ENCODE measurements around the gene WASHC4. TPM values are rescaled to one million over a fixed set of nuclear protein-coding genes. Genes with fewer than 3 reads are reported as not detected.

The WASHC4 gene
- total RNA-seq, 1 donor from 2014 or later = 57.7 TPM

DNA sequence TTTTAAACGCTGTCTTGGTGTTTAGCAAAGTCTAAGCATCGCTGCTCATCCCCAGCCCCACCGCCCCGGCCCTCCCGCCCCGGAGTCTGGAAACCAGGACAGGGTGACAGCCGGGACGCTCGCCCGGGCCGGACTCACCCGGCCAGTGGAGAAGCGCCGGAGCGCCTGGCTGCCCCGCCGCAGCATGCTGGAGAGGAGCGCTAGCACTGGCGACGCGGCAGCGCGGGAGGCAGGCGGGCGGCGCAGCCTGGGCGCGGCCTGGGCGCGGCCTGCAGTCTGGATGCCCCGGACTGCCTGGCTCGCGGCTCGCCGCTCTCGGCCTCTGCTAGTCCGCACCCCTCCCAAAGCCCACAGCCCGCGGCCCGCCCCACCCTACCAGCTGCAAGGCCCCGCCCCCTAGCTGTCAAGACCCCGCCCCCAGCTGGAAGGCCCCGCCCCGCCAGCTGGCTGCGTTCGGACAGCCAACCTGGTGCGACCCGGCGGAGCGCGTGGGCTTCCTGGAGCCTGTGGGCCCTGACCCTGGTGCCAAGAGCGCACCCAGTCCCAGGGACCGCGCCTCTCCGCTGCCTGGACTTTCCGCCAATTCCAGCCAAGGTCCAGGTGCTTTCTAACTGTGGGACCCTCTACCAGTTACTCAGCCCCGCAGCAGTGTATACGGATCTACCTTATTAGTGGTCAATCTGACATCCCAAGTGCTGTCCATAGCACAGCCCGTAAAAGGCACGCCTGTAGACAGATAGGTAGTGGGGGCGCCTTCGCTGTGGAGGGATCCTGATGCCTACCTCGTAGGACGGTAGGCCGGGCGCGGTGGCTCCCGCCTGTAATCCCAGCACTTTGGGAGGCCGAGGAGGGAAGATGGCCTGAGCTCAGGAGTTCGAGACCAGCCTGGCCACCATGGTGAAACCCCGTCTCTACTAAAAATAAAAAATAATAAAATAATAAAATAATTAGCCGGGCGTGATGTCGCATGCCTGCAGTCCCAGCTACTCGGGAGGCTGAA lies 23.0 kb upstream of the WASHC4 start, which contains the start of gene ALDH1L2:
Gene ALDH1L2, minus strand, starts transcription at position 208 of the 1,000 bp plus-strand sequence. Its CDS starts 22 bp downstream, at position 186.
- peak; percentile 93 for DNase-seq (ENCODE audit: low spot score)
- Mint-ChIP-seq H3K27me3 (ENCODE audit: low read depth) (no peaks in the 10 kb centered on the region), H3K36me3 (ENCODE audit: low read depth) (peaks cover 3% of the 10 kb centered on the region), H3K27ac (ENCODE audit: unreplicated experiment) (peak within 1 kb of the TSS; percentile 97), H3K4me3 (ENCODE audit: unreplicated experiment) (peak within 1 kb of the TSS; percentile 94), H3K4me1 (ENCODE audit: low read depth) (peaks cover 34% of the 10 kb centered on the region), H3K9me3 (ENCODE audit: low read depth) (peaks cover 6% of the 10 kb centered on the region)
- TF ChIP-seq, protein P1, sequence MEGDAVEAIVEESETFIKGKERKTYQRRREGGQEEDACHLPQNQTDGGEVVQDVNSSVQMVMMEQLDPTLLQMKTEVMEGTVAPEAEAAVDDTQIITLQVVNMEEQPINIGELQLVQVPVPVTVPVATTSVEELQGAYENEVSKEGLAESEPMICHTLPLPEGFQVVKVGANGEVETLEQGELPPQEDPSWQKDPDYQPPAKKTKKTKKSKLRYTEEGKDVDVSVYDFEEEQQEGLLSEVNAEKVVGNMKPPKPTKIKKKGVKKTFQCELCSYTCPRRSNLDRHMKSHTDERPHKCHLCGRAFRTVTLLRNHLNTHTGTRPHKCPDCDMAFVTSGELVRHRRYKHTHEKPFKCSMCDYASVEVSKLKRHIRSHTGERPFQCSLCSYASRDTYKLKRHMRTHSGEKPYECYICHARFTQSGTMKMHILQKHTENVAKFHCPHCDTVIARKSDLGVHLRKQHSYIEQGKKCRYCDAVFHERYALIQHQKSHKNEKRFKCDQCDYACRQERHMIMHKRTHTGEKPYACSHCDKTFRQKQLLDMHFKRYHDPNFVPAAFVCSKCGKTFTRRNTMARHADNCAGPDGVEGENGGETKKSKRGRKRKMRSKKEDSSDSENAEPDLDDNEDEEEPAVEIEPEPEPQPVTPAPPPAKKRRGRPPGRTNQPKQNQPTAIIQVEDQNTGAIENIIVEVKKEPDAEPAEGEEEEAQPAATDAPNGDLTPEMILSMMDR (IDR thresholded peaks at IDR 0.05) = no peak

DNA sequence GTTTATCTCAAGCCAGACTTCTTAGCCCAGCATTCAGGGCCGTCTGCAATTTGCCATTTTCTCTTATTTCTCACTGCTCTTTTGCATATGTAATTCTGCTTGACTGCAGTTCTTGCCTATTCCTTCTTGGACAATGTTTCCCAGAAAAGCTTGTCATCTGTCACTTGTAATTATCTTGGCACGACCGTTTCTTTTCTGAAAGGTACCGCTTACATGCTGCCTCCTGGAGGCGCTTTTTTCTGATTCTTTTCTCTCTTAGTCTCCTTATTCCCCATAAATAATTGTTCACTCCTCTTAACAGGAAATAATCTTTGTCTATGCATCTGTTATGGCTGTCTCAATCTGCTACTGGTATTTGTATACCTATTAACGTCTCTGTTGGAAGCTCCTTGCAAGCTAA lies 22.0 kb upstream of the WASHC4 start:
- peaks cover under 1% of the 10 kb centered on the region for H3K27me3 Mint-ChIP-seq (ENCODE audit: low read depth)
- peaks cover 3% of the 10 kb centered on the region for H3K36me3 Mint-ChIP-seq (ENCODE audit: low read depth)
- TF ChIP-seq, protein P1 (IDR thresholded peaks at IDR 0.05) = peak; percentile 26
- peaks cover 28% of the 10 kb centered on the region for H3K4me1 Mint-ChIP-seq (ENCODE audit: low read depth)
- H3K9me3 Mint-ChIP-seq (ENCODE audit: low read depth) = peaks cover 6% of the 10 kb centered on the region
- H3K4me3 Mint-ChIP-seq (ENCODE audit: unreplicated experiment) = no peak overlapping the region
- H3K27ac Mint-ChIP-seq (ENCODE audit: unreplicated experiment) = no peak overlapping the region
- no peak for DNase-seq (ENCODE audit: low spot score)

DNA sequence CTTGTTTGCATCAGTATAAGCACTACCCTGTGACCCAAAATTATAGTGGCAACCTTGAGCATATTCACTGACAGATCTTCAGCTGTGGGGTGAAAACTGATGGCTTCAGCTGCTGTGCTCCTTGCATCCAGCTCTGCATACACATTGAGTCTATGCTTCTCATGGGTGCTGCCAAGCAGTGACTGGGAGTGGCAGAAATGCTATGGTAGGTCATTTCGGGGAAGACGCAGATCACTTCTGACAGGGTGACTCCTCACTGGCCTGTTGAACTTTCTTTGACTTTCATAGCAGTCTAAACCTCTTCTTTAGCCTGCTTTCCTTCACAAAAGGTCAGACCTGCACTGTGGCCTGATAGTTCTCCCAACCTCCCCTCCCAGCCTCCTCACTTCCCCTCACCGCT lies 17.7 kb upstream of the WASHC4 start:
- Mint-ChIP-seq H3K4me3 (ENCODE audit: unreplicated experiment) (no peak overlapping the region), H3K27ac (ENCODE audit: unreplicated experiment) (no peak overlapping the region), H3K9me3 (ENCODE audit: low read depth) (peaks cover 11% of the 10 kb centered on the region), H3K27me3 (ENCODE audit: low read depth) (peaks cover 16% of the 10 kb centered on the region), H3K36me3 (ENCODE audit: low read depth) (no peaks in the 10 kb centered on the region), H3K4me1 (ENCODE audit: low read depth) (no peaks in the 10 kb centered on the region)
- no peak for DNase-seq (ENCODE audit: low spot score)
- TF ChIP-seq, protein P1 (IDR thresholded peaks at IDR 0.05) = no peak

DNA sequence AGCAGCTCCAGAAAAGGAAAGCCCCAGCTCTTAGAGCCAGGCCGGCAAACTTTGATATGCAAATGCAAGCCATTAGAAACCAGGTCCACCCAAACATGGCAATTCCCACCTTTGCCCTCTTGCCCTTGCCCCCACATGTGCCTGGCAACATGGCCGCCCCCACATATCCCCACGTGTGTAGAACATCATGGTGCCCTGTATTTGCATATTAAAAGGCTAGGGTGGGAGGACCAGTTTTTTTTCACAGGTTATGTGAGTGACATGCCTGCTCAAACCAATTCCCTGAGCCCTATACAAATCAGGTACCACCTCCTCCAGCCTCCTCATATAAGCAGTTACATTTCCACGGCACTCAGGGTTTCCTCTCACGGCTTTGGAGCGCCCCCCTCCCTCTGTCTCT lies 17.2 kb upstream of the WASHC4 start:
- H3K36me3 Mint-ChIP-seq (ENCODE audit: low read depth) = peaks cover 3% of the 10 kb centered on the region
- no peaks in the 10 kb centered on the region for H3K4me1 Mint-ChIP-seq (ENCODE audit: low read depth)
- H3K27ac Mint-ChIP-seq (ENCODE audit: unreplicated experiment) = no peak overlapping the region
- peaks cover 16% of the 10 kb centered on the region for H3K27me3 Mint-ChIP-seq (ENCODE audit: low read depth)
- no peak overlapping the region for H3K4me3 Mint-ChIP-seq (ENCODE audit: unreplicated experiment)
- DNase-seq (ENCODE audit: low spot score) = no peak
- peaks cover 14% of the 10 kb centered on the region for H3K9me3 Mint-ChIP-seq (ENCODE audit: low read depth)
- TF ChIP-seq, protein P1 (IDR thresholded peaks at IDR 0.05) = no peak

DNA sequence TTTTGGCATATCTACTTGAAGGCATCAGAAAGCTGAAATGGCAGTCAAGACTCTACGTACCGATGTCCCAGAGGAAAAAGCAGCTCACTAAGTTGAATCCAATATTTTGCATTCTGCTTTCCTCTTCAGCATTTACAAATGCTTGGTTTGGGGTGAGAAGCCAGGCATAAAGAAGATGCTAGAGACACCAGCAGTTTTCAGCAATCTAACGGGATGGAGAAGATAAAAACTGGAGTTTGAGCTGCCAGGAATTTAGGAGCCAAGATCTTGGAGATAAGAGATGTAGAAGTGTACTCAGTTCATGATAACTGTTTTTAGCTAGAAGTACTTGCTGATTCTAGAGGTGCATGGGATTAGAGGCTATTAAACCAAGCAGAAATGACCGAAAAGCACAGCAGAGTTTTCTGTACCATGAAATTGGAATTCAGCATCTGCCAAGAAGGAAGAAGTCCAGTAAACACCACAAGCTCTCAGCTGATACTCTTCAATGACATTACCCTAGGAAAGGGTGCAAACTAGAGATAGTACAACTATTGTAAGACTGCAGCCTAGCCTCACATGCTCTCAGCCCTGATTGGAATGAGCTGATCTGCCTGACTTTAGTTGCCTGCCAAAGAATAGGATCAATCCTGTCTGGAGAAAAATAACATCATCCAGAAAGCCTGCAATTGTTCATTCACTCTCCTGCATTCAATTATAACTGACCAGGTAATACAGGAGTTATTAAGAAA lies 15.9 kb upstream of the WASHC4 start:
- H3K27ac Mint-ChIP-seq (ENCODE audit: unreplicated experiment) = no peak overlapping the region
- TF ChIP-seq, protein P1 (IDR thresholded peaks at IDR 0.05) = no peak
- H3K9me3 Mint-ChIP-seq (ENCODE audit: low read depth) = peaks cover 19% of the 10 kb centered on the region

More for the DNA sequence above, 15.9 kb upstream of the WASHC4 start:
- H3K4me1 Mint-ChIP-seq (ENCODE audit: low read depth) = no peaks in the 10 kb centered on the region
- peaks cover 16% of the 10 kb centered on the region for H3K27me3 Mint-ChIP-seq (ENCODE audit: low read depth)
- no peak for DNase-seq (ENCODE audit: low spot score)
- H3K4me3 Mint-ChIP-seq (ENCODE audit: unreplicated experiment) = no peak overlapping the region
- peaks cover 8% of the 10 kb centered on the region for H3K36me3 Mint-ChIP-seq (ENCODE audit: low read depth)
